Hepatocyte (in vitro differentiated cells): ENCODE results near the gene ACYP2. TPM values are rescaled to one million over a fixed set of nuclear protein-coding genes. Genes with fewer than 3 reads are reported as not detected.
"Not testable (repeated sequence)": the region's sequence is repeated elsewhere in the genome, so short reads cannot be mapped to it uniquely, and the experiment has no call there.

Experiments used
- DNase-seq: peaks from one replicate; pipeline ENCODE4 v3.0.0-alpha.2; 2016; ENCODE audit warnings: low spot score
- H2AFZ ChIP-seq: fragments of 200-600 bp; sonication (generic); 2 replicates; pipeline ENCODE4 v1.6.0; 2016; ENCODE audit warnings: antibody characterized with exemption, mild to moderate bottlenecking
- H3K27ac ChIP-seq: fragments of 200-600 bp; sonication (generic); 2 replicates; pipeline ENCODE4 v1.5.1; 2016; ENCODE audit warnings: mild to moderate bottlenecking
- H3K27me3 ChIP-seq: fragments of 200-600 bp; sonication (generic); 2 replicates; pipeline ENCODE4 v1.6.1; 2016
- H3K36me3 ChIP-seq: fragments of 200-600 bp; sonication (generic); replicated peaks from 2 replicates; pipeline ENCODE4 v1.5.1; 2016; ENCODE audit warnings: low read depth; ENCODE audit not compliant: insufficient read depth
- H3K4me1 ChIP-seq: fragments of 200-600 bp; sonication (generic); 2 replicates; pipeline ENCODE4 v1.5.1; 2016; ENCODE audit warnings: mild to moderate bottlenecking, moderate library complexity; ENCODE audit not compliant: insufficient read depth
- H3K4me2 ChIP-seq: fragments of 200-600 bp; sonication (generic); 2 replicates; pipeline ENCODE4 v1.6.0; 2016
- H3K4me3 ChIP-seq: fragments of 200-600 bp; sonication (generic); 2 replicates; pipeline ENCODE4 v1.5.1; 2016; ENCODE audit warnings: mild to moderate bottlenecking
- H3K79me2 ChIP-seq: fragments of 200-600 bp; sonication (generic); 2 replicates; pipeline ENCODE4 v1.6.0; 2017; ENCODE audit warnings: mild to moderate bottlenecking
- H3K9me2 ChIP-seq: fragments of 200-600 bp; sonication (generic); replicated peaks from 2 replicates; pipeline ENCODE4 v1.6.0; 2017; ENCODE audit warnings: mild to moderate bottlenecking; ENCODE audit not compliant: insufficient read depth
- H3K9me3 ChIP-seq: fragments of 200-600 bp; sonication (generic); 2 replicates; pipeline ENCODE4 v1.5.1; 2016; ENCODE audit warnings: low read depth, mild to moderate bottlenecking
- H4K20me1 ChIP-seq: fragments of 200-600 bp; sonication (generic); 2 replicates; pipeline ENCODE4 v1.6.0; 2016; ENCODE audit warnings: mild to moderate bottlenecking; ENCODE audit not compliant: insufficient read depth, poor library complexity, severe bottlenecking
- CTCF ChIP-seq: fragments of 200-600 bp; sonication (generic); IDR thresholded peaks from 2 replicates; pipeline ENCODE4 v1.5.1; 2016; ENCODE audit warnings: antibody characterized with exemption, mild to moderate bottlenecking; ENCODE audit not compliant: poor library complexity
- EZH2 ChIP-seq: fragments of 200-600 bp; sonication (generic); IDR thresholded peaks from 2 replicates; pipeline ENCODE4 v1.6.1; 2016; ENCODE audit warnings: antibody characterized with exemption, mild to moderate bottlenecking, borderline replicate concordance
- EZH2phosphoT487 ChIP-seq: fragments of 200-600 bp; sonication (generic); IDR thresholded peaks from one replicate; pipeline ENCODE4 v1.6.1; 2018; ENCODE audit warnings: antibody characterized with exemption, mild to moderate bottlenecking, low read depth, moderate library complexity; ENCODE audit not compliant: unreplicated experiment, severe bottlenecking
- WGBS: methylation state at CpG from one replicate; pipeline ENCODE4 v1.1.6; 2016; ENCODE audit warnings: low lambda C conversion rate; ENCODE audit errors: missing lambda C conversion rate; 5-methylcytosine and 5-hydroxymethylcytosine counted together
- polyA plus RNA-seq: library from polyadenylated mRNA; unstranded; fragments of >200 nt; fragmentation: Nextera tagmentation; extraction: Ambion mirVana; gene quantifications from 2 replicates; pipeline ENCODE4 v1.2.1, GENCODE V29; 2016
- total RNA-seq: library from RNA; depleted of rRNA; stranded (reverse); fragments of >200 nt; gene quantifications from 2 replicates; pipeline ENCODE4 v1.2.3, GENCODE V29; 2014

The ACYP2 gene
- total and polyA plus RNA-seq, 2 experiments from 2014 or later: 22.5 to 30.9 TPM

- DNase-seq: no peak
- Histone ChIP-seq H4K20me1 (no peaks in the 10 kb centered on the region), H3K9me3 (no peaks in the 10 kb centered on the region), H2AFZ (no peak overlapping the region), H3K27ac (no peak overlapping the region), H3K4me1 (peaks cover 8% of the 10 kb centered on the region), H3K27me3 (no peaks in the 10 kb centered on the region), H3K9me2 (no peaks in the 10 kb centered on the region), H3K79me2 (no peaks in the 10 kb centered on the region), H3K36me3 (no peaks in the 10 kb centered on the region), H3K4me2 (no peak overlapping the region), H3K4me3 (no peak overlapping the region)
- TF ChIP-seq EZH2phosphoT487: no peak
- no peak for TF ChIP-seq EZH2
- TF ChIP-seq CTCF: no peak
- 44% methylated on average over 4 of the region's 4 CpGs for WGBS
Observed at GRCh38 chr2:54092940-54093339, 22.5 kb upstream of the ACYP2 start.

- not testable (repeated sequence) for DNase-seq, H4K20me1 ChIP-seq, H3K4me1 ChIP-seq, H3K9me2 ChIP-seq, H3K9me3 ChIP-seq, H2AFZ ChIP-seq, H3K4me2 ChIP-seq, H3K27me3 ChIP-seq, H3K79me2 ChIP-seq, H3K36me3 ChIP-seq, H3K4me3 ChIP-seq, H3K27ac ChIP-seq
- WGBS: 94% methylated on average over 4 of the region's 30 CpGs
Observed at GRCh38 chr2:54095406-54095805, 20.0 kb upstream of the ACYP2 start.

- DNase-seq, H3K9me3 ChIP-seq, H3K4me3 ChIP-seq, H3K27ac ChIP-seq, H3K27me3 ChIP-seq, H2AFZ ChIP-seq, H3K36me3 ChIP-seq, H4K20me1 ChIP-seq, H3K9me2 ChIP-seq, H3K4me2 ChIP-seq, H3K79me2 ChIP-seq, H3K4me1 ChIP-seq: not testable (repeated sequence)
- 96% methylated on average over 8 of the region's 26 CpGs for whole genome bisulfite sequencing
Observed at GRCh38 chr2:54096141-54096540, 19.3 kb upstream of the ACYP2 start.

GRCh38 chr2:54097124-54097523, 18.3 kb upstream of the ACYP2 start:
- no peak for TF ChIP-seq EZH2
- no peak for TF ChIP-seq EZH2phosphoT487
- TF ChIP-seq CTCF: no peak
- H3K9me3 ChIP-seq: no peaks in the 10 kb centered on the region
- no peak overlapping the region for H3K4me2 ChIP-seq
- H3K4me1 ChIP-seq: no peaks in the 10 kb centered on the region
- no peaks in the 10 kb centered on the region for H3K9me2 ChIP-seq
- H3K4me3 ChIP-seq: no peak overlapping the region
- H3K79me2 ChIP-seq: no peaks in the 10 kb centered on the region
- H3K36me3 ChIP-seq: no peaks in the 10 kb centered on the region
- DNase-seq: no peak
- H4K20me1 ChIP-seq: no peaks in the 10 kb centered on the region
- H3K27me3 ChIP-seq: no peaks in the 10 kb centered on the region
- no peak overlapping the region for H2AFZ ChIP-seq
- H3K27ac ChIP-seq: no peak overlapping the region

GRCh38 chr2:54099370-54099769, 16.0 kb upstream of the ACYP2 start:
- no peaks in the 10 kb centered on the region for H3K4me1 ChIP-seq
- no peak overlapping the region for H3K4me2 ChIP-seq
- H3K27me3 ChIP-seq: no peaks in the 10 kb centered on the region
- WGBS: 88% methylated on average over 4 of the region's 4 CpGs
- H2AFZ ChIP-seq: no peak overlapping the region
- no peak for TF ChIP-seq EZH2
- TF ChIP-seq CTCF: no peak
- no peak for TF ChIP-seq EZH2phosphoT487
- H3K27ac ChIP-seq: no peak overlapping the region
- no peaks in the 10 kb centered on the region for H3K79me2 ChIP-seq
- no peaks in the 10 kb centered on the region for H3K9me2 ChIP-seq
- no peak for DNase-seq
- no peaks in the 10 kb centered on the region for H3K36me3 ChIP-seq
- H4K20me1 ChIP-seq: no peaks in the 10 kb centered on the region
- H3K9me3 ChIP-seq: no peaks in the 10 kb centered on the region
- no peak overlapping the region for H3K4me3 ChIP-seq
